Heart left ventricle (tissue), 16 donors: ENCODE measurements around the gene F12. TPM values are rescaled to one million over a fixed set of nuclear protein-coding genes. Genes with fewer than 3 reads are reported as not detected.

Experiments used
- ATAC-seq, 4 donors: fragments of 200-7000 bp; cut with Tn5 transposase; one replicate each; pipeline ENCODE4 v1.9.1; 2020 to 2022; ENCODE audit warnings: moderate library complexity in 4 of 4, mild to moderate bottlenecking in 3 of 4, moderate number of reproducible peaks in 1 of 4
- DNase-seq, 5 donors: peaks; one replicate each; pipeline ENCODE4 v3.0.0-alpha.2; 2020
- H3K27ac ChIP-seq, 12 donors: fragments of 200-600 bp; sonication (generic) in 4 of 12; one replicate each; pipeline versions ENCODE4 v1.5.0 to v1.8.0; 2016 to 2022; ENCODE audit warnings: mild to moderate bottlenecking in 2 of 12
- H3K27me3 ChIP-seq, 9 donors: fragments of 200-600 bp; sonication (generic) in 2 of 9; one replicate each; pipeline versions ENCODE4 v1.5.1 to v1.8.0; 2016 to 2022; ENCODE audit warnings: mild to moderate bottlenecking in 3 of 9
- H3K36me3 ChIP-seq, 9 donors: fragments of 200-600 bp; sonication (generic) in 2 of 9; one replicate each; pipeline versions ENCODE4 v1.5.0 to v1.8.0; 2018 to 2022; ENCODE audit warnings: mild to moderate bottlenecking in 2 of 9
- H3K4me1 ChIP-seq, 12 donors: fragments of 200-600 bp; sonication (generic) in 4 of 12; one replicate each; pipeline versions ENCODE4 v1.5.0 to v1.8.0; 2016 to 2022; ENCODE audit warnings: mild to moderate bottlenecking in 3 of 12
- H3K4me3 ChIP-seq, 12 donors: fragments of 200-600 bp; sonication (generic) in 4 of 12; one replicate each; pipeline versions ENCODE4 v1.5.0 to v1.8.0; 2017 to 2022; ENCODE audit warnings: mild to moderate bottlenecking in 9 of 12, moderate library complexity in 4 of 12
- H3K9me3 ChIP-seq, 12 donors: fragments of 200-600 bp; sonication (generic) in 4 of 12; one replicate each; pipeline versions ENCODE4 v1.5.0 to v1.8.0; 2016 to 2022; ENCODE audit warnings: mild to moderate bottlenecking in 1 of 12
- CTCF ChIP-seq, 12 donors: fragments of 200-600 bp; sonication (generic) in 4 of 12; IDR thresholded peaks; one replicate each; pipeline versions ENCODE4 v1.5.0 to v1.8.0; 2018 to 2022; ENCODE audit warnings: antibody characterized with exemption in 12 of 12, mild to moderate bottlenecking in 5 of 12
- POLR2A ChIP-seq, 2 donors: fragments of 450-650 bp; IDR thresholded peaks; one replicate each; pipeline ENCODE4 v1.6.1; 2017; ENCODE audit warnings: antibody characterized with exemption in 2 of 2, mild to moderate bottlenecking in 2 of 2, moderate library complexity in 2 of 2
- WGBS, 4 donors: extraction: QIAGEN DNeasy Blood & Tissue Kit in 2 of 4; methylation state at CpG; one replicate each; pipeline versions ENCODE4 v1.1.5 to v1.1.7; 2013 to 2018; 5-methylcytosine and 5-hydroxymethylcytosine counted together
- intact Hi-C, 10 donors: fragments of 100-400 bp; cut with DNase I; formaldehyde crosslinking; loops; one replicate each; pipeline versions ENCODE4 v1.11.1 to v1.14.2; 2022
- polyA plus RNA-seq, 2 donors: library from polyadenylated mRNA; stranded (reverse); fragments of 200-250 nt; gene quantifications; one replicate each; pipeline ENCODE4 v1.2.3, GENCODE V29; 2013
- total RNA-seq, 9 donors: library from RNA; depleted of rRNA in 2 of 9; stranded (reverse); fragments of >200 nt in 2 of 9; fragmentation: NEBNext Ultra II Directional in 3 of 9; extraction: Animal tissue kit (Norgen Biotek cat#: 25700) in 3 of 9; gene quantifications; one replicate each; pipeline versions ENCODE4 v1.1.0 to v1.2.4, GENCODE V29; 2016 to 2023
- donor health status: ischemic (EF 13 %, LVEDD 7.1; RV severe dilation, severe dysfunction).
- donor health status: healthy with polysubstance abuse.
- donor health status: DM: no; HTN: yes; CAD: no.
- donor health status: DM: no; HTN: no; CAD: no.
- donor health status: ischemic (EF 25% LVEDD 6.9; RV normal size, moderate dysfunction).
- donor health status: ischemic (EF 25% LVEDD 5.7; RV mildly dilated, moderate dysfunction).
- donor health status: healthy.
- donor health status: DM: yes; HTN: yes; CAD: no.
- donor health status: ischemic (EF 35%, LVEDD 5.7; RV mildly dilated, moderate dysfunction).
- donor health status: nonischemic (EF 11% LVEDD 7.7; RV severe dilation, severe dysfunction).
- donor health status: DM: yes; HTN: yes; CAD: no.
- donor health status: PGD.
- donor health status: ischemic (EF 29% LVEDD 5.4; RV normal size, mild dysfunction).
- donor health status: nonischemic (EF 23%, LVEDD 6.1; RV moderate dilation, normal function).

Gene F12
- total and polyA plus RNA-seq, 11 donors = 0.29 to 0.56 TPM; not detected in 9

- intact Hi-C loops = no loop called here
- no peaks in the 10 kb centered on the region for H3K27me3 ChIP-seq
- 86 to 93% (median 90%) methylated on average over 3 of the region's 3 CpGs for WGBS, 4 donors
- no peaks in the 10 kb centered on the region for H3K9me3 ChIP-seq
- H3K27ac ChIP-seq = no peak overlapping the region
- H3K4me1 ChIP-seq = peaks cover 11 to 73% (median 32%) of the 10 kb centered on the region in 12 donors
- H3K4me3 ChIP-seq = no peak overlapping the region
- TF ChIP-seq POLR2A (IDR thresholded peaks at IDR 0.05) = no peak
- TF ChIP-seq CTCF (IDR thresholded peaks at IDR 0.05) = no peak
- DNase-seq (no peak), ATAC-seq (no peak)
- peaks cover 0 to 10% (median 7%) of the 10 kb centered on the region in 9 donors for H3K36me3 ChIP-seq
These were observed 55.1 kb downstream of the F12 start for GRCh38 chr5:177354256-177354655.

- intact Hi-C loops = no loop called here
- H3K27me3 ChIP-seq = no peaks in the 10 kb centered on the region
- DNase-seq (peak in 1 of 5 donors; percentile 14), ATAC-seq (no peak)
- H3K9me3 ChIP-seq = no peaks in the 10 kb centered on the region
- peaks cover 9 to 71% (median 25%) of the 10 kb centered on the region in 12 donors for H3K4me1 ChIP-seq
- no peak overlapping the region for H3K27ac ChIP-seq
- no peak overlapping the region for H3K4me3 ChIP-seq
- TF ChIP-seq POLR2A (IDR thresholded peaks at IDR 0.05) = no peak
- no peak for TF ChIP-seq CTCF (IDR thresholded peaks at IDR 0.05)
- peaks cover 0 to 19% (median 11%) of the 10 kb centered on the region in 9 donors for H3K36me3 ChIP-seq
- WGBS, 4 donors = 75 to 82% (median 80%) methylated on average over 5 of the region's 5 CpGs
These were observed 56.3 kb downstream of the F12 start for GRCh38 chr5:177353093-177353492.

Other genes starting within 250 kb of the F12 start
- gene RAB24, start 105.8 kb downstream of the F12 start, total RNA-seq = 10 to 100 TPM; 11.6 to 27.5 (median 18.9) TPM
- 10 to 100 TPM; 23.8 to 28.3 TPM for gene RAB24, start 105.8 kb downstream of the F12 start, polyA plus RNA-seq
- 10 to 100 TPM; 30.3 to 80.6 (median 42.4) TPM for gene PRELID1, start 105.8 kb downstream of the F12 start, total RNA-seq
- gene PRELID1, start 105.8 kb downstream of the F12 start, polyA plus RNA-seq = 100 to 1,000 TPM in 1 of 2 donors, 10 to 100 TPM in 1; 33.8 to 160 TPM
- gene MXD3, start 97.7 kb downstream of the F12 start, total RNA-seq = 1 to 10 TPM in 8 of 9 donors, under 1 TPM in 1; 0.52 to 9.1 (median 3.1) TPM
- gene MXD3, start 97.7 kb downstream of the F12 start, polyA plus RNA-seq = 1 to 10 TPM; 1.3 to 2.5 TPM
- 100 to 1,000 TPM in 3 of 9 donors, 10 to 100 TPM in 6; 50.2 to 155 (median 63.6) TPM for gene LMAN2, start 57.9 kb downstream of the F12 start, total RNA-seq
- gene LMAN2, start 57.9 kb downstream of the F12 start, polyA plus RNA-seq = 100 to 1,000 TPM in 1 of 2 donors, 10 to 100 TPM in 1; 43.3 to 313 TPM
- 10 to 100 TPM in 1 of 9 donors, 1 to 10 TPM in 8; 1.3 to 10.7 (median 2.9) TPM for gene RGS14, start 51.6 kb downstream of the F12 start, total RNA-seq
- gene RGS14, start 51.6 kb downstream of the F12 start, polyA plus RNA-seq = 1 to 10 TPM; 3.7 to 4.9 TPM
- gene SLC34A1, start 25.1 kb downstream of the F12 start, total RNA-seq = not detected
- gene SLC34A1, start 25.1 kb downstream of the F12 start, polyA plus RNA-seq = not detected
- not detected for gene PFN3, start 8.9 kb downstream of the F12 start, total RNA-seq
- gene PFN3, start 8.9 kb downstream of the F12 start, polyA plus RNA-seq = not detected
- 10 to 100 TPM; 12.8 to 33.2 (median 17.3) TPM for gene GRK6, start 17.1 kb upstream of the F12 start, total RNA-seq
- 10 to 100 TPM in 1 of 2 donors, 1 to 10 TPM in 1; 6.8 to 29.5 TPM for gene GRK6, start 17.1 kb upstream of the F12 start, polyA plus RNA-seq
- 1 to 10 TPM in 8 of 9 donors, under 1 TPM in 1; 0.82 to 5.0 (median 1.8) TPM for gene PRR7, start 37.2 kb upstream of the F12 start, total RNA-seq
- 1 to 10 TPM; 1.4 to 1.5 TPM for gene PRR7, start 37.2 kb upstream of the F12 start, polyA plus RNA-seq
- 10 to 100 TPM; 12.3 to 60.7 (median 23.3) TPM for gene DBN1, start 64.1 kb upstream of the F12 start, total RNA-seq
- gene DBN1, start 64.1 kb upstream of the F12 start, polyA plus RNA-seq = 10 to 100 TPM; 13.2 to 28.1 TPM
- gene PDLIM7, start 88.0 kb upstream of the F12 start, total RNA-seq = 100 to 1,000 TPM in 1 of 9 donors, 10 to 100 TPM in 8; 36.3 to 124 (median 49.4) TPM
- gene PDLIM7, start 88.0 kb upstream of the F12 start, polyA plus RNA-seq = 10 to 100 TPM; 89.9 to 95.1 TPM
- 10 to 100 TPM in 1 of 9 donors, 1 to 10 TPM in 7, under 1 TPM in 1; 0.77 to 23.8 (median 2.7) TPM for gene DOK3, start 100.3 kb upstream of the F12 start, total RNA-seq
- gene DOK3, start 100.3 kb upstream of the F12 start, polyA plus RNA-seq = 1 to 10 TPM; 1.1 to 3.0 TPM
- 10 to 100 TPM; 24.4 to 53.8 (median 37.7) TPM for gene DDX41, start 107.4 kb upstream of the F12 start, total RNA-seq
- 10 to 100 TPM; 33.0 to 65.4 TPM for gene DDX41, start 107.4 kb upstream of the F12 start, polyA plus RNA-seq
- gene FAM193B, start 145.0 kb upstream of the F12 start, total RNA-seq = 10 to 100 TPM; 13.1 to 34.4 (median 20.2) TPM
- gene FAM193B, start 145.0 kb upstream of the F12 start, polyA plus RNA-seq = 10 to 100 TPM; 17.4 to 58.9 TPM
- 100 to 1,000 TPM in 2 of 9 donors, 10 to 100 TPM in 7; 46.2 to 138 (median 77.0) TPM for gene TMED9, start 182.6 kb upstream of the F12 start, total RNA-seq
- 100 to 1,000 TPM in 1 of 2 donors, 10 to 100 TPM in 1; 62.8 to 321 TPM for gene TMED9, start 182.6 kb upstream of the F12 start, polyA plus RNA-seq
- gene B4GALT7, start 190.6 kb upstream of the F12 start, total RNA-seq = 10 to 100 TPM; 10.5 to 23.5 (median 17.7) TPM
- 10 to 100 TPM; 18.4 to 24.7 TPM for gene B4GALT7, start 190.6 kb upstream of the F12 start, polyA plus RNA-seq